Pancreas (tissue), 10 donors: ENCODE data around the gene TEX55. TPM values are rescaled to one million over a fixed set of nuclear protein-coding genes. Genes with fewer than 3 reads are reported as not detected.
A peak's percentile ranks its signal among the peaks of the same experiment; 100 is the strongest.
"Not testable (repeated sequence)": the region's sequence is repeated elsewhere in the genome, so short reads cannot be mapped to it uniquely, and the experiment has no call there.

Experiments used
- ATAC-seq, 4 donors: fragments of 200-7000 bp; cut with Tn5 transposase; one replicate each; pipeline versions ENCODE4 v1.8.0 to v1.9.1; 2020; ENCODE audit warnings: mild to moderate bottlenecking in 4 of 4, moderate library complexity in 4 of 4
- DNase-seq, 6 donors: peaks; one replicate each; pipeline ENCODE4 v3.0.0-alpha.2; 2020
- FAIRE-seq: peaks from 2 replicates; lab custom pipeline; 2012; peaks lifted over from hg19 to GRCh38; lab: Jason Lieb, UNC
- H3K27ac ChIP-seq, 4 donors: fragments of 200-600 bp; sonication (generic); 1 replicate in 3 of 4; 2 replicates in 1 of 4; pipeline versions ENCODE4 v1.5.0 to v1.8.0; 2020
- H3K27me3 ChIP-seq, 4 donors: fragments of 200-600 bp; one replicate each; pipeline ENCODE4 v1.8.0; 2021
- H3K36me3 ChIP-seq, 3 donors: fragments of 200-600 bp; sonication (generic) in 1 of 3; one replicate each; pipeline versions ENCODE4 v1.5.0 to v1.8.0; 2020 to 2021
- H3K4me1 ChIP-seq, 3 donors: fragments of 200-600 bp; one replicate each; pipeline ENCODE4 v1.8.0; 2021
- H3K4me3 ChIP-seq, 4 donors: fragments of 200-600 bp; sonication (generic) in 2 of 4; one replicate each; pipeline versions ENCODE4 v1.5.0 to v1.8.0; 2020 to 2021
- H3K9me3 ChIP-seq, 4 donors: fragments of 200-600 bp; one replicate each; pipeline ENCODE4 v1.8.0; 2021
- CTCF ChIP-seq, 4 donors: fragments of 200-600 bp; sonication (generic) in 3 of 4; IDR thresholded peaks; one replicate each; pipeline versions ENCODE4 v1.5.0 to v1.8.0; 2021; ENCODE audit warnings: antibody characterized with exemption in 4 of 4
- whole genome bisulfite sequencing, 2 donors: extraction: QIAGEN DNeasy Blood & Tissue Kit; methylation state at CpG; one replicate each; pipeline ENCODE4 v1.1.7; 2013; 5-methylcytosine and 5-hydroxymethylcytosine counted together
- intact Hi-C, 3 donors: fragments of 100-400 bp; cut with DNase I; formaldehyde crosslinking; loops; one replicate each; pipeline versions ENCODE4 v1.11.1 to v1.14.2; 2022
- polyA plus RNA-seq, 2 donors: library from polyadenylated mRNA; stranded (reverse); fragments of 200-250 nt; gene quantifications; one replicate each; pipeline ENCODE4 v1.2.3, GENCODE V29; 2013
- total RNA-seq, 6 donors: library from RNA; stranded (reverse); fragmentation: NEBNext Ultra II Directional in 4 of 6; extraction: Animal tissue kit (Norgen Biotek cat#: 25700) in 4 of 6; gene quantifications; one replicate each; pipeline versions ENCODE4 v1.2.1 to v1.2.4, GENCODE V29; 2021 to 2023
- donor health status: healthy with polysubstance abuse.
- donor health status: DM: no; HTN: no; CAD: no; lungs with moderate emphysema.
- donor health status: DM: no; HTN: no; CAD: no.
- donor health status: control.
- donor health status: control.
- donor health status: Bipolar disorder and iron deficiency.
- donor health status: DM: yes; HTN: yes; CAD: no.
- donor health status: DM: no; HTN: no; CAD: no.
- donor health status: DM: no; HTN: no; CAD: no.
- donor health status: DM: yes; HTN: yes; CAD: no.

TEX55 gene
- total and polyA plus RNA-seq, 8 donors, result not detected

GRCh38 chr3:119125742-119126504 lies 20.0 kb upstream of the TEX55 start:
- no peaks in the 10 kb centered on the region for H3K27me3 ChIP-seq

GRCh38 chr3:119130291-119130690 lies 15.7 kb upstream of the TEX55 start:
- DNase-seq, result peak in 1 of 6 donors; percentile 32
- H3K4me3 ChIP-seq, H3K9me3 ChIP-seq, H3K27ac ChIP-seq, intact Hi-C loops, FAIRE-seq, ATAC-seq, H3K27me3 ChIP-seq, H3K4me1 ChIP-seq, H3K36me3 ChIP-seq: not testable (repeated sequence)
- 46 to 51% methylated on average over 7 of the region's 7 CpGs for WGBS, 2 donors

More at GRCh38 chr3:119125742-119126504, 20.0 kb upstream of the TEX55 start:
- no peak overlapping the region for H3K27ac ChIP-seq
- no peaks in the 10 kb centered on the region for H3K36me3 ChIP-seq
- no peak overlapping the region for H3K4me3 ChIP-seq
- no peaks in the 10 kb centered on the region for H3K4me1 ChIP-seq
- intact Hi-C loops, result no loop called here
- FAIRE-seq (no peak), DNase-seq (peak in 1 of 6 donors; percentile 37), ATAC-seq (no peak)
- no peak for TF ChIP-seq CTCF (IDR thresholded peaks at IDR 0.05)
- H3K9me3 ChIP-seq, result no peaks in the 10 kb centered on the region
- 68 to 70% methylated on average over 17 of the region's 17 CpGs for WGBS, 2 donors

GRCh38 chr3:119132291-119132690 lies 13.7 kb upstream of the TEX55 start:
- H3K9me3 ChIP-seq, ATAC-seq, H3K4me1 ChIP-seq, FAIRE-seq, intact Hi-C loops, H3K36me3 ChIP-seq, H3K4me3 ChIP-seq, H3K27me3 ChIP-seq, H3K27ac ChIP-seq, DNase-seq: not testable (repeated sequence)
- WGBS, 2 donors, result 85 to 90% methylated on average over 4 of the region's 4 CpGs

GRCh38 chr3:119139360-119139759 lies 6.6 kb upstream of the TEX55 start:
- H3K4me3 ChIP-seq, ATAC-seq, H3K36me3 ChIP-seq, H3K9me3 ChIP-seq, H3K4me1 ChIP-seq, DNase-seq, H3K27ac ChIP-seq, FAIRE-seq, intact Hi-C loops, H3K27me3 ChIP-seq: not testable (repeated sequence)
- WGBS, 2 donors, result 65 to 75% methylated on average over 4 of the region's 4 CpGs

- WGBS, 2 donors, result 94 to 95% methylated on average over 5 of the region's 5 CpGs
- Histone ChIP-seq H3K4me1 (no peaks in the 10 kb centered on the region), H3K4me3 (no peak overlapping the region), H3K36me3 (no peaks in the 10 kb centered on the region), H3K27me3 (no peaks in the 10 kb centered on the region), H3K9me3 (no peaks in the 10 kb centered on the region), H3K27ac (no peak overlapping the region)
- intact Hi-C loops, result loop anchor here in 1 of 3 donors (10.0 kb wide), 1 partner anchor 104 kb away; the partner anchor contains the start of gene B4GALT4
- ATAC-seq, result no peak
- no peak for FAIRE-seq
- no peak for DNase-seq
- TF ChIP-seq CTCF (IDR thresholded peaks at IDR 0.05), result no peak
Observed at GRCh38 chr3:119140466-119140865, 5.5 kb upstream of the TEX55 start.

- no peak for FAIRE-seq
- ATAC-seq, result peak in 3 of 4 donors; percentile 24 to 36 (median 31)
- no peak for DNase-seq
- Histone ChIP-seq H3K27ac (no peak overlapping the region), H3K4me1 (no peaks in the 10 kb centered on the region), H3K9me3 (no peaks in the 10 kb centered on the region), H3K36me3 (no peaks in the 10 kb centered on the region), H3K4me3 (no peak overlapping the region), H3K27me3 (no peaks in the 10 kb centered on the region)
- intact Hi-C loops, result loop anchor here in 1 of 3 donors (10.0 kb wide), 1 partner anchor 100 kb away; the partner anchor contains the start of gene B4GALT4
- no peak for TF ChIP-seq CTCF (IDR thresholded peaks at IDR 0.05)
Observed at GRCh38 chr3:119145128-119145499, 851 bp upstream of the TEX55 start.
